ENCODE results near the gene MEGF9.

Gene MEGF9

GRCh38 chr9:120571443-120572257, 142.6 kb downstream of the MEGF9 start:
- Histone ChIP-seq H3K9me3 (ENCODE audit: control insufficient read depth, low read length) (no peaks in the 10 kb centered on the region), H3K4me3 (ENCODE audit: low read length) (no peak overlapping the region), H3K36me3 (ENCODE audit: control insufficient read depth, insufficient read depth, low read length) (no peaks in the 10 kb centered on the region), H3K27me3 (ENCODE audit: control insufficient read depth, insufficient read depth, low read length) (no peaks in the 10 kb centered on the region), H3K4me1 (ENCODE audit: control insufficient read depth, insufficient read depth, low read length) (no peaks in the 10 kb centered on the region), H3K9ac (ENCODE audit: low read length) (no peak overlapping the region)

- Histone ChIP-seq H3K4me3 (ENCODE audit: low read length) (no peak overlapping the region), H3K36me3 (ENCODE audit: control insufficient read depth, insufficient read depth, low read length) (no peaks in the 10 kb centered on the region), H3K4me1 (ENCODE audit: control insufficient read depth, insufficient read depth, low read length) (no peaks in the 10 kb centered on the region), H3K27me3 (ENCODE audit: control insufficient read depth, insufficient read depth, low read length) (no peaks in the 10 kb centered on the region), H3K9ac (ENCODE audit: low read length) (no peak overlapping the region), H3K9me3 (ENCODE audit: control insufficient read depth, low read length) (no peaks in the 10 kb centered on the region)
Measured at GRCh38 chr9:120570296-120570695, 144.0 kb downstream of the MEGF9 start.

- Histone ChIP-seq H3K9ac (ENCODE audit: low read length) (no peak overlapping the region), H3K36me3 (ENCODE audit: control insufficient read depth, insufficient read depth, low read length) (no peaks in the 10 kb centered on the region), H3K4me1 (ENCODE audit: control insufficient read depth, insufficient read depth, low read length) (no peaks in the 10 kb centered on the region), H3K4me3 (ENCODE audit: low read length) (no peak overlapping the region), H3K27me3 (ENCODE audit: control insufficient read depth, insufficient read depth, low read length) (no peaks in the 10 kb centered on the region), H3K9me3 (ENCODE audit: control insufficient read depth, low read length) (no peaks in the 10 kb centered on the region)
Measured at GRCh38 chr9:120569556-120569955, 144.7 kb downstream of the MEGF9 start.

GRCh38 chr9:120568816-120569215, 145.5 kb downstream of the MEGF9 start:
- H3K4me3 ChIP-seq (ENCODE audit: low read length) = no peak overlapping the region
- H3K9me3 ChIP-seq (ENCODE audit: control insufficient read depth, low read length) = no peaks in the 10 kb centered on the region
- no peaks in the 10 kb centered on the region for H3K36me3 ChIP-seq (ENCODE audit: control insufficient read depth, insufficient read depth, low read length)
- H3K4me1 ChIP-seq (ENCODE audit: control insufficient read depth, insufficient read depth, low read length) = no peaks in the 10 kb centered on the region
- no peaks in the 10 kb centered on the region for H3K27me3 ChIP-seq (ENCODE audit: control insufficient read depth, insufficient read depth, low read length)
- no peak overlapping the region for H3K9ac ChIP-seq (ENCODE audit: low read length)

- H3K9me3 ChIP-seq (ENCODE audit: control insufficient read depth, low read length) = no peaks in the 10 kb centered on the region
- H3K4me3 ChIP-seq (ENCODE audit: low read length) = no peak overlapping the region
- H3K36me3 ChIP-seq (ENCODE audit: control insufficient read depth, insufficient read depth, low read length) = no peaks in the 10 kb centered on the region
- no peaks in the 10 kb centered on the region for H3K27me3 ChIP-seq (ENCODE audit: control insufficient read depth, insufficient read depth, low read length)
- peaks cover 7% of the 10 kb centered on the region for H3K4me1 ChIP-seq (ENCODE audit: control insufficient read depth, insufficient read depth, low read length)
- no peak overlapping the region for H3K9ac ChIP-seq (ENCODE audit: low read length)
Measured at GRCh38 chr9:120567874-120568273, 146.4 kb downstream of the MEGF9 start.

- Histone ChIP-seq H3K4me1 (ENCODE audit: control insufficient read depth, insufficient read depth, low read length) (peaks cover 14% of the 10 kb centered on the region), H3K9ac (ENCODE audit: low read length) (no peak overlapping the region), H3K27me3 (ENCODE audit: control insufficient read depth, insufficient read depth, low read length) (no peaks in the 10 kb centered on the region), H3K36me3 (ENCODE audit: control insufficient read depth, insufficient read depth, low read length) (no peaks in the 10 kb centered on the region), H3K9me3 (ENCODE audit: control insufficient read depth, low read length) (no peaks in the 10 kb centered on the region), H3K4me3 (ENCODE audit: low read length) (no peak overlapping the region)
Measured at GRCh38 chr9:120567081-120567480, 147.2 kb downstream of the MEGF9 start.

- Histone ChIP-seq H3K27me3 (ENCODE audit: control insufficient read depth, insufficient read depth, low read length) (no peaks in the 10 kb centered on the region), H3K9ac (ENCODE audit: low read length) (no peak overlapping the region), H3K4me3 (ENCODE audit: low read length) (no peak overlapping the region), H3K9me3 (ENCODE audit: control insufficient read depth, low read length) (no peaks in the 10 kb centered on the region), H3K36me3 (ENCODE audit: control insufficient read depth, insufficient read depth, low read length) (no peaks in the 10 kb centered on the region), H3K4me1 (ENCODE audit: control insufficient read depth, insufficient read depth, low read length) (peaks cover 14% of the 10 kb centered on the region)
Measured at GRCh38 chr9:120564589-120564988, 149.7 kb downstream of the MEGF9 start.

- no peak overlapping the region for H3K9ac ChIP-seq (ENCODE audit: low read length)
- peaks cover 14% of the 10 kb centered on the region for H3K4me1 ChIP-seq (ENCODE audit: control insufficient read depth, insufficient read depth, low read length)
- no peaks in the 10 kb centered on the region for H3K9me3 ChIP-seq (ENCODE audit: control insufficient read depth, low read length)
- H3K36me3 ChIP-seq (ENCODE audit: control insufficient read depth, insufficient read depth, low read length) = no peaks in the 10 kb centered on the region
- H3K4me3 ChIP-seq (ENCODE audit: low read length) = no peak overlapping the region
- H3K27me3 ChIP-seq (ENCODE audit: control insufficient read depth, insufficient read depth, low read length) = no peaks in the 10 kb centered on the region
Measured at GRCh38 chr9:120562861-120563443, 151.3 kb downstream of the MEGF9 start.

- no peak overlapping the region for H3K9ac ChIP-seq (ENCODE audit: low read length)
- no peak overlapping the region for H3K4me3 ChIP-seq (ENCODE audit: low read length)
- no peaks in the 10 kb centered on the region for H3K27me3 ChIP-seq (ENCODE audit: control insufficient read depth, insufficient read depth, low read length)
- peaks cover 14% of the 10 kb centered on the region for H3K4me1 ChIP-seq (ENCODE audit: control insufficient read depth, insufficient read depth, low read length)
- H3K36me3 ChIP-seq (ENCODE audit: control insufficient read depth, insufficient read depth, low read length) = no peaks in the 10 kb centered on the region
- H3K9me3 ChIP-seq (ENCODE audit: control insufficient read depth, low read length) = no peaks in the 10 kb centered on the region
Measured at GRCh38 chr9:120561709-120562108, 152.6 kb downstream of the MEGF9 start.

- peaks cover 14% of the 10 kb centered on the region for H3K4me1 ChIP-seq (ENCODE audit: control insufficient read depth, insufficient read depth, low read length)
Measured at GRCh38 chr9:120559546-120559945, 154.7 kb downstream of the MEGF9 start.

GRCh38 chr9:120558454-120558853, 155.8 kb downstream of the MEGF9 start:
- no peaks in the 10 kb centered on the region for H3K36me3 ChIP-seq (ENCODE audit: control insufficient read depth, insufficient read depth, low read length)
- H3K4me3 ChIP-seq (ENCODE audit: low read length) = no peak overlapping the region
- H3K9me3 ChIP-seq (ENCODE audit: control insufficient read depth, low read length) = no peaks in the 10 kb centered on the region
- H3K9ac ChIP-seq (ENCODE audit: low read length) = no peak overlapping the region
- H3K4me1 ChIP-seq (ENCODE audit: control insufficient read depth, insufficient read depth, low read length) = peaks cover 12% of the 10 kb centered on the region
- H3K27me3 ChIP-seq (ENCODE audit: control insufficient read depth, insufficient read depth, low read length) = no peaks in the 10 kb centered on the region

More at GRCh38 chr9:120559546-120559945, 154.7 kb downstream of the MEGF9 start:
- Histone ChIP-seq H3K36me3 (ENCODE audit: control insufficient read depth, insufficient read depth, low read length) (no peaks in the 10 kb centered on the region), H3K9ac (ENCODE audit: low read length) (no peak overlapping the region), H3K9me3 (ENCODE audit: control insufficient read depth, low read length) (no peaks in the 10 kb centered on the region), H3K27me3 (ENCODE audit: control insufficient read depth, insufficient read depth, low read length) (no peaks in the 10 kb centered on the region), H3K4me3 (ENCODE audit: low read length) (no peak overlapping the region)

- Histone ChIP-seq H3K36me3 (ENCODE audit: control insufficient read depth, insufficient read depth, low read length) (no peaks in the 10 kb centered on the region), H3K4me1 (ENCODE audit: control insufficient read depth, insufficient read depth, low read length) (no peaks in the 10 kb centered on the region), H3K9me3 (ENCODE audit: control insufficient read depth, low read length) (no peaks in the 10 kb centered on the region), H3K9ac (ENCODE audit: low read length) (no peak overlapping the region), H3K4me3 (ENCODE audit: low read length) (no peak overlapping the region), H3K27me3 (ENCODE audit: control insufficient read depth, insufficient read depth, low read length) (no peaks in the 10 kb centered on the region)
Measured at GRCh38 chr9:120557205-120557604, 157.1 kb downstream of the MEGF9 start.
